ENCODE results near the gene ANKRD52.

Gene ANKRD52

DNA sequence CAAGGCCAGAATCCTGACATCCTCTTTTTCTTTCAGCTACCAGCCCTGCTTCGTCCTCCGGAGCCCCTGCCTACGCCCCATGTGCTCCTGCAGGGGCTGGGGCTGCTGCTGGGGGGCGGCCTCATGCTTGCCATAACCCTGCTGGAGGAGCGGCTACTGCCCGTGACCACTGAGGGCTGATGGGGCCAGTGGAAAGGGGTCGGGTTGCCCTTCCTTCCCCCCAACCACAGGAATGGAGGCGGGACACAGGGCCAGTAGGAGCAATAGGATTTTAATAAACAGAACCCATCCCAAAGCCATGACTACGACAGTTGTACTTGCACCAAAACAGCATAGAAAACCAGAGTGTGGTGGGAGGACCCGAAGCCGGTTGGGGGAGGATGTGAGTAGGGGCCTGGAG, 20.6 kb downstream of the ANKRD52 start:
- H3K4me3 ChIP-seq (ENCODE audit: low read depth, low read length), result no peak overlapping the region
- TF ChIP-seq, protein P1, sequence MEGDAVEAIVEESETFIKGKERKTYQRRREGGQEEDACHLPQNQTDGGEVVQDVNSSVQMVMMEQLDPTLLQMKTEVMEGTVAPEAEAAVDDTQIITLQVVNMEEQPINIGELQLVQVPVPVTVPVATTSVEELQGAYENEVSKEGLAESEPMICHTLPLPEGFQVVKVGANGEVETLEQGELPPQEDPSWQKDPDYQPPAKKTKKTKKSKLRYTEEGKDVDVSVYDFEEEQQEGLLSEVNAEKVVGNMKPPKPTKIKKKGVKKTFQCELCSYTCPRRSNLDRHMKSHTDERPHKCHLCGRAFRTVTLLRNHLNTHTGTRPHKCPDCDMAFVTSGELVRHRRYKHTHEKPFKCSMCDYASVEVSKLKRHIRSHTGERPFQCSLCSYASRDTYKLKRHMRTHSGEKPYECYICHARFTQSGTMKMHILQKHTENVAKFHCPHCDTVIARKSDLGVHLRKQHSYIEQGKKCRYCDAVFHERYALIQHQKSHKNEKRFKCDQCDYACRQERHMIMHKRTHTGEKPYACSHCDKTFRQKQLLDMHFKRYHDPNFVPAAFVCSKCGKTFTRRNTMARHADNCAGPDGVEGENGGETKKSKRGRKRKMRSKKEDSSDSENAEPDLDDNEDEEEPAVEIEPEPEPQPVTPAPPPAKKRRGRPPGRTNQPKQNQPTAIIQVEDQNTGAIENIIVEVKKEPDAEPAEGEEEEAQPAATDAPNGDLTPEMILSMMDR (IDR thresholded peaks at IDR 0.05; ENCODE audit: borderline replicate concordance, insufficient read depth, low read depth, low read length), result no peak

DNA sequence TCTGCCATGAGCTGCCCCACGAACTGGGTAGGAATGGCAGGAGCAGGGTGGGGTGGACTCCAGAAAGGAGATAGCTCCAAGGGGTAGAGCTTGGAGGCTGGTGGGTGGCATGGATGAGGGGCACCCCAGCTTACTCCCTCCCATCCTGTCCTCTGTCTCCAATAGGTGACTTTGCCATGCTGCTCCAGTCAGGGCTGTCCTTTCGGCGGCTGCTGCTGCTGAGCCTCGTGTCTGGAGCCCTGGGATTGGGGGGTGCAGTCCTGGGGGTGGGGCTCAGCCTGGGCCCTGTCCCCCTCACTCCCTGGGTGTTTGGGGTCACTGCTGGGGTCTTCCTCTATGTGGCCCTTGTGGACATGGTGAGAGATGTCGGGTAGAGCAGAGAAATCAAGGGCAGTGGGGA, 21.2 kb downstream of the ANKRD52 start:
- H3K4me3 ChIP-seq (ENCODE audit: low read depth, low read length), result no peak overlapping the region
- TF ChIP-seq, protein P1 (IDR thresholded peaks at IDR 0.05; ENCODE audit: borderline replicate concordance, insufficient read depth, low read depth, low read length), result no peak

- TF ChIP-seq, protein P1 (IDR thresholded peaks at IDR 0.05; ENCODE audit: borderline replicate concordance, insufficient read depth, low read depth, low read length), result no peak
- H3K4me3 ChIP-seq (ENCODE audit: low read depth, low read length), result no peak overlapping the region
These were observed 22.1 kb downstream of the ANKRD52 start for GRCh38 chr12:56236091-56236490.

- no peak overlapping the region for H3K4me3 ChIP-seq (ENCODE audit: low read depth, low read length)
- TF ChIP-seq, protein P1 (IDR thresholded peaks at IDR 0.05; ENCODE audit: borderline replicate concordance, insufficient read depth, low read depth, low read length), result no peak
These were observed 23.3 kb downstream of the ANKRD52 start for GRCh38 chr12:56234746-56235436.

- TF ChIP-seq, protein P1 (IDR thresholded peaks at IDR 0.05; ENCODE audit: borderline replicate concordance, insufficient read depth, low read depth, low read length), result no peak
- no peak overlapping the region for H3K4me3 ChIP-seq (ENCODE audit: low read depth, low read length)
These were observed 27.0 kb downstream of the ANKRD52 start for GRCh38 chr12:56231184-56231582.

GRCh38 chr12:56230432-56231183, 27.6 kb downstream of the ANKRD52 start:
- H3K4me3 ChIP-seq (ENCODE audit: low read depth, low read length), result no peak overlapping the region
- TF ChIP-seq, protein P1 (IDR thresholded peaks at IDR 0.05; ENCODE audit: borderline replicate concordance, insufficient read depth, low read depth, low read length), result no peak

Measured in GM12875 (cell line).